Neuronal stem cell (in vitro differentiated cells): Measurements from ENCODE around the gene ADCY1.
A peak's percentile ranks its signal among the peaks of the same experiment; 100 is the strongest.

Experiments used
- DNase-seq: peaks from one replicate; pipeline ENCODE4 v3.0.0-alpha.2; 2013; ENCODE audit warnings: low spot score
- H2AFZ ChIP-seq: one replicate; pipeline ENCODE4 v1.6.1; 2013; ENCODE audit warnings: mild to moderate bottlenecking, low read length, inconsistent platforms
- H2AK5ac ChIP-seq: 2 replicates; pipeline ENCODE4 v1.6.1; 2013; ENCODE audit warnings: low read depth, mild to moderate bottlenecking, inconsistent platforms, low read length, moderate library complexity, mixed read lengths
- H2BK120ac ChIP-seq: 2 replicates; pipeline ENCODE4 v1.6.1; 2013; ENCODE audit warnings: low read depth, mild to moderate bottlenecking, inconsistent platforms, low read length, moderate library complexity, mixed read lengths
- H2BK12ac ChIP-seq: one replicate; pipeline ENCODE4 v1.6.1; 2013; ENCODE audit warnings: low read length, inconsistent platforms
- H2BK15ac ChIP-seq: 2 replicates; pipeline ENCODE4 v1.6.1; 2013; ENCODE audit warnings: mild to moderate bottlenecking, low read length, inconsistent platforms, mixed read lengths
- H2BK5ac ChIP-seq: one replicate; pipeline ENCODE4 v1.6.1; 2013; ENCODE audit warnings: inconsistent platforms, mild to moderate bottlenecking, low read length, moderate library complexity
- H3K14ac ChIP-seq: one replicate; pipeline ENCODE4 v1.6.1; 2013; ENCODE audit warnings: low read length, inconsistent platforms
- H3K18ac ChIP-seq: 2 replicates; pipeline ENCODE4 v1.6.1; 2013; ENCODE audit warnings: low read length, inconsistent platforms
- H3K23ac ChIP-seq: 2 replicates; pipeline ENCODE4 v1.6.1; 2013; ENCODE audit warnings: low read depth, mild to moderate bottlenecking, mixed read lengths, low read length, inconsistent platforms; ENCODE audit not compliant: poor library complexity
- H3K27ac ChIP-seq: replicated peaks from 3 replicates; pipeline ENCODE4 v1.5.1; 2013; ENCODE audit warnings: low read length, inconsistent platforms
- H3K27me3 ChIP-seq, 3 experiments: 2 replicates each; pipeline ENCODE4 v1.6.1; 2013; ENCODE audit warnings: low read length in 3 of 3, mild to moderate bottlenecking in 2 of 3, inconsistent platforms in 1 of 3, low read depth in 1 of 3, mixed read lengths in 1 of 3, moderate library complexity in 1 of 3; ENCODE audit not compliant: control insufficient read depth in 3 of 3, insufficient read depth in 3 of 3
- H3K36me3 ChIP-seq, 2 donors: replicated peaks in 1 of 2; 2 replicates each; pipeline ENCODE4 v1.6.1; 2013; ENCODE audit warnings: low read length in 2 of 2; ENCODE audit not compliant: control insufficient read depth in 2 of 2, insufficient read depth in 2 of 2
- H3K4ac ChIP-seq: 2 replicates; pipeline ENCODE4 v1.6.1; 2013; ENCODE audit warnings: inconsistent platforms, mild to moderate bottlenecking, low read length, moderate library complexity
- H3K4me1 ChIP-seq, 2 donors: 1 replicate in 1 of 2; 2 replicates in 1 of 2; pipeline ENCODE4 v1.6.1; 2013; ENCODE audit warnings: low read length in 2 of 2, low read depth in 1 of 2; ENCODE audit not compliant: control insufficient read depth in 2 of 2, insufficient read depth in 1 of 2
- H3K4me2 ChIP-seq: one replicate; pipeline ENCODE4 v1.6.1; 2013; ENCODE audit warnings: mild to moderate bottlenecking, low read length, inconsistent platforms; ENCODE audit not compliant: insufficient read depth, poor library complexity, severe bottlenecking
- H3K4me3 ChIP-seq, 2 donors: 2 replicates each; pipeline ENCODE4 v1.5.1; 2013; ENCODE audit warnings: low read length in 2 of 2, mild to moderate bottlenecking in 2 of 2, inconsistent platforms in 1 of 2, moderate library complexity in 1 of 2
- H3K79me1 ChIP-seq: one replicate; pipeline ENCODE4 v1.6.1; 2013; ENCODE audit warnings: low read depth, mild to moderate bottlenecking, inconsistent platforms, low read length, moderate library complexity
- H3K9ac ChIP-seq: one replicate; pipeline ENCODE4 v1.6.1; 2013; ENCODE audit warnings: mild to moderate bottlenecking, low read depth, low read length, inconsistent platforms; ENCODE audit not compliant: poor library complexity
- H3K9me3 ChIP-seq, 2 donors: replicated peaks in 1 of 2; 2 replicates each; pipeline versions ENCODE3 to v1.6.1; 2013; ENCODE audit warnings: low read length in 2 of 2, mild to moderate bottlenecking in 2 of 2, inconsistent platforms in 1 of 2, low read depth in 1 of 2, mixed read lengths in 1 of 2, moderate library complexity in 1 of 2; ENCODE audit not compliant: control insufficient read depth in 2 of 2, insufficient read depth in 1 of 2
- H4K8ac ChIP-seq: one replicate; pipeline ENCODE4 v1.6.1; 2013; ENCODE audit warnings: low read depth, mild to moderate bottlenecking, inconsistent platforms, low read length, moderate library complexity
- H4K91ac ChIP-seq: one replicate; pipeline ENCODE4 v1.6.1; 2013; ENCODE audit warnings: low read length, low read depth, mild to moderate bottlenecking, inconsistent platforms; ENCODE audit not compliant: poor library complexity
- WGBS, 2 donors: extraction: QIAGEN DNeasy Blood & Tissue Kit; methylation state at CpG; one replicate each; pipeline ENCODE4 v1.1.7; 2013; ENCODE audit warnings: missing lambda C conversion rate in 2 of 2, mixed read lengths in 1 of 2; ENCODE audit not compliant: insufficient read length in 2 of 2, insufficient replicate concordance in 1 of 2; ENCODE audit errors: extremely low coverage in 2 of 2; 5-methylcytosine and 5-hydroxymethylcytosine counted together

ADCY1 gene

GRCh38 chr7:45654341-45654740 lies 80.2 kb downstream of the ADCY1 start:
- H3K27ac ChIP-seq, result no peak overlapping the region
- H3K4me2 ChIP-seq, result no peak overlapping the region
- no peak overlapping the region for H2AK5ac ChIP-seq
- no peaks in the 10 kb centered on the region for H3K79me1 ChIP-seq
- no peak overlapping the region for H4K8ac ChIP-seq
- H3K14ac ChIP-seq, result no peak overlapping the region
- H2BK12ac ChIP-seq, result no peak overlapping the region
- no CpG with 5 or more reads among the region's 5 CpGs for WGBS, 2 donors
- H2BK5ac ChIP-seq, result no peak overlapping the region
- H2AFZ ChIP-seq, result no peak overlapping the region
- no peak for DNase-seq
- no peaks in the 10 kb centered on the region for H3K36me3 ChIP-seq
- H3K18ac ChIP-seq, result no peak overlapping the region
- no peak overlapping the region for H2BK15ac ChIP-seq
- H3K4me1 ChIP-seq, result no peaks in the 10 kb centered on the region
- H3K27me3 ChIP-seq, result no peaks in the 10 kb centered on the region
- no peak overlapping the region for H3K23ac ChIP-seq
- no peak overlapping the region for H3K4ac ChIP-seq
- no peak overlapping the region for H3K9ac ChIP-seq
- no peak overlapping the region for H4K91ac ChIP-seq
- no peaks in the 10 kb centered on the region for H3K9me3 ChIP-seq
- H2BK120ac ChIP-seq, result no peak overlapping the region
- no peak overlapping the region for H3K4me3 ChIP-seq

- Histone ChIP-seq H3K4me3 (no peak overlapping the region), H2BK5ac (no peak overlapping the region), H3K36me3 (no peaks in the 10 kb centered on the region), H3K18ac (no peak overlapping the region), H3K27me3 (no peaks in the 10 kb centered on the region), H3K79me1 (no peaks in the 10 kb centered on the region), H2BK120ac (no peak overlapping the region), H3K4ac (no peak overlapping the region), H4K91ac (no peak overlapping the region), H3K23ac (no peak overlapping the region), H2BK12ac (no peak overlapping the region), H3K14ac (no peak overlapping the region), H3K4me1 (no peaks in the 10 kb centered on the region), H3K4me2 (no peak overlapping the region), H2AFZ (no peak overlapping the region), H2AK5ac (no peak overlapping the region), H3K9ac (no peak overlapping the region), H3K27ac (no peak overlapping the region), H3K9me3 (no peaks in the 10 kb centered on the region), H2BK15ac (no peak overlapping the region), H4K8ac (no peak overlapping the region)
- WGBS, 2 donors, result no CpG with 5 or more reads among the region's 10 CpGs
- no peak for DNase-seq
Observed at GRCh38 chr7:45655539-45655938, 81.4 kb downstream of the ADCY1 start.

- H3K4me1 ChIP-seq, result no peaks in the 10 kb centered on the region
- no peak for DNase-seq
Observed at GRCh38 chr7:45656431-45656830, 82.3 kb downstream of the ADCY1 start.

GRCh38 chr7:45657136-45657889 lies 83.1 kb downstream of the ADCY1 start:
- H2AK5ac ChIP-seq, result no peak overlapping the region
- no peaks in the 10 kb centered on the region for H3K27me3 ChIP-seq
- no peak overlapping the region for H2AFZ ChIP-seq
- no peaks in the 10 kb centered on the region for H3K79me1 ChIP-seq
- H2BK15ac ChIP-seq, result no peak overlapping the region
- H3K18ac ChIP-seq, result no peak overlapping the region
- no peaks in the 10 kb centered on the region for H3K36me3 ChIP-seq
- no peak overlapping the region for H3K4ac ChIP-seq
- no peak overlapping the region for H2BK120ac ChIP-seq
- no CpG with 5 or more reads among the region's 11 CpGs for WGBS, 2 donors
- H3K4me2 ChIP-seq, result no peak overlapping the region
- H4K8ac ChIP-seq, result no peak overlapping the region
- no peaks in the 10 kb centered on the region for H3K4me1 ChIP-seq
- H3K9me3 ChIP-seq, result no peaks in the 10 kb centered on the region
- no peak for DNase-seq
- H2BK5ac ChIP-seq, result no peak overlapping the region
- peak overlapping the region; percentile 14 for H3K14ac ChIP-seq
- H3K27ac ChIP-seq, result no peak overlapping the region
- H3K4me3 ChIP-seq, result no peak overlapping the region
- no peak overlapping the region for H4K91ac ChIP-seq
- peak overlapping the region; percentile 37 for H3K23ac ChIP-seq
- no peak overlapping the region for H2BK12ac ChIP-seq
- no peak overlapping the region for H3K9ac ChIP-seq

More at GRCh38 chr7:45656431-45656830, 82.3 kb downstream of the ADCY1 start:
- H3K18ac ChIP-seq, result no peak overlapping the region
- no peak overlapping the region for H2AFZ ChIP-seq
- no peak overlapping the region for H4K91ac ChIP-seq
- no peak overlapping the region for H2BK15ac ChIP-seq
- no peaks in the 10 kb centered on the region for H3K27me3 ChIP-seq
- H3K4ac ChIP-seq, result no peak overlapping the region
- H2AK5ac ChIP-seq, result no peak overlapping the region
- no peak overlapping the region for H3K4me2 ChIP-seq
- H3K9me3 ChIP-seq, result no peaks in the 10 kb centered on the region
- no peak overlapping the region for H4K8ac ChIP-seq
- no peak overlapping the region for H3K23ac ChIP-seq
- H2BK12ac ChIP-seq, result no peak overlapping the region
- no peak overlapping the region for H3K9ac ChIP-seq
- no peak overlapping the region for H2BK120ac ChIP-seq
- WGBS, 2 donors, result no CpG with 5 or more reads among the region's 2 CpGs
- no peaks in the 10 kb centered on the region for H3K79me1 ChIP-seq
- no peaks in the 10 kb centered on the region for H3K36me3 ChIP-seq
- H3K14ac ChIP-seq, result no peak overlapping the region
- no peak overlapping the region for H2BK5ac ChIP-seq
- H3K27ac ChIP-seq, result no peak overlapping the region
- H3K4me3 ChIP-seq, result no peak overlapping the region
